Measurements from ENCODE around the gene CROCC2. TPM values are rescaled to one million over a fixed set of nuclear protein-coding genes. Genes with fewer than 3 reads are reported as not detected.

The CROCC2 gene
- total RNA-seq, 1 donor: not detected

GRCh38 chr2:240994171-240994896, 88.2 kb downstream of the CROCC2 start:
- no peak for DNase-seq (ENCODE audit: low read depth)
- TF ChIP-seq CTCF (IDR thresholded peaks at IDR 0.05; ENCODE audit: insufficient read depth, low read depth, low read length): no peak
- H3K4me3 ChIP-seq (ENCODE audit: low read depth, low read length): no peak overlapping the region

DNA sequence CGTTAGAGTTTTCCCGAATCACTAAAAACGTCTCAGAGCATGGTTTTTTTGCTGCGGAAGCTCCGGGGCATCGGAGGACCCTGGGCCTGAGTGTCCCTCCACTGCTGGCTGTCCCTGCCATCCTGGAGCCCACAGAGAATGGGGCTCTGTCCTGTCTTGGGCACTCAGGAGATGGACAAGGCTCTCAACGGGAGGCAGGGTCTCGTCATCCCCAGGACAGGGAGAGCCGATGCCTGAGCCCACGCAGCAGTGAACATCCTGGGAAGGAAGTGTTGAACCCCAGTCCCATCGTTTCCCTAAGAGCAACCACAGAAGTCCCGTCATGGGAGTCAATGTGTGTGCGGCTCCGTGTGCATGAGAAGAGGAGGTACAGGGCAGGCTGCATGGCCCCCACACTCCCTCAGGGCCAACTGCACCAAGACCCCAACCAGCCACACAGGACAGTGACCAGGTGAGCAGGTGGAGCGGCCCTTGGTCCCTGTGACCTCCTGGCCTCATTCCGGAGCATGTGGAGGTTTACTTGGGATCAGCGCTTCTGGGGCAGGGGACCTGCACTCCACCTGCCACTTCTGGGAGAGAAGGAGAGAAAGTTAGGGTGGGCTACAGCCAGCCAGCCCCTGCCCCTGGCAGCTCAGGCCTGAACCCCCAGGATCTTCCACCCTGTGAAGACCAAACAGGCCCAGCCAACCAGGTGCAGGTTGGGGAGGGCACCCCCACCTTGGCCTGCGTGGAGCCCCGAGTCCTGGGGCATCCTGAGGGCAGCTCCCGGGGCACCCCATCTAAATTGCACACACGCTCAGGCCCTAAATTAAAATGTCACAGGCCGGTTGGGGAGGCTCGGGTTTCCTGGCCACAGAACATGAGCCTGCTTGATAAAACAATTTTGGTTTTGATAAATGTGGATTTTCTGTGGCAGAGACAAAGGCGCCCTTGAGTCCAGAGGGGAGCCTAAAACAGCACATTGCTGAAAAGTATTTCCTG, 89.2 kb downstream of the CROCC2 start:
- no peak overlapping the region for H3K4me3 ChIP-seq (ENCODE audit: low read depth, low read length)
- no peak for TF ChIP-seq CTCF (IDR thresholded peaks at IDR 0.05; ENCODE audit: insufficient read depth, low read depth, low read length)
- no peak for DNase-seq (ENCODE audit: low read depth)

- no peak for TF ChIP-seq CTCF (IDR thresholded peaks at IDR 0.05; ENCODE audit: insufficient read depth, low read depth, low read length)
These were observed 90.2 kb downstream of the CROCC2 start for GRCh38 chr2:240996161-240996833.

GRCh38 chr2:240996834-240997140, 90.7 kb downstream of the CROCC2 start:
- TF ChIP-seq CTCF (IDR thresholded peaks at IDR 0.05; ENCODE audit: insufficient read depth, low read depth, low read length): no peak
- DNase-seq (ENCODE audit: low read depth): no peak
- H3K4me3 ChIP-seq (ENCODE audit: low read depth, low read length): no peak overlapping the region

More at GRCh38 chr2:240996161-240996833, 90.2 kb downstream of the CROCC2 start:
- no peak for DNase-seq (ENCODE audit: low read depth)
- no peak overlapping the region for H3K4me3 ChIP-seq (ENCODE audit: low read depth, low read length)

DNA sequence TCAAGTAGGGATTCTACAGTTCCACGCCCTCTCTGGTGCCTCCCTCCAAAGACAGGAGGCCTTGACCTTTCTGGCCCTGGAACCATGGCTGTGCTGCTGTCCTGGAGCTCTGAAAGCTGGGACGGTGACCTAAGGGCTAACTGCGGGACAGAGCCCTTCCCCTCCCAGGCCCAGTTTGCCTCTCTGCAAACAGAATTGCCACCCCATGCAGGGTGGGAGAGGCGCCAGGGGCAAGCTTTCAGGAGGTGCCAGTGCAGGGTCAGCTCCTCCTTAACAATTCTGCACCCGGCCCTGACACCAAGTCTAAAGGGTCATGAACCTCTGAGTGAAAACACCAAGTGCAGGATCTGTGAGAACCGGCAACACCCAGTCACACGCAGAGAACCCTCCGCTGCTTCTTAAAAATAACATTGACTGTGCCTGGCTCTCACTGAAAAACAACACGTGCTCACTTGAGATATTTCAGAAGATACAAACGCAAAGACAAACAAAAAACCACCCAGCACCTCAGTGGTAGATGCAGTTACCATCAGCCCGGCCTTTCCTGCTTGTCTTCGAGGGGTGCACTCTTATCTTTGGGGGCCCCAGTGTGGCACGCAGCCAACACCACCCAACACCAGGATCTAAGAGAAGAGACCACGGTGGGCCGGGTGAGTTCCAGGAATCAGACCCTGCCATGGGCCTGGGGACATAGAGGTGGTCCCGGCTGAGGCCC, 91.2 kb downstream of the CROCC2 start:
- H3K4me3 ChIP-seq (ENCODE audit: low read depth, low read length): no peak overlapping the region
- peak; percentile 68 for DNase-seq (ENCODE audit: low read depth)
- TF ChIP-seq CTCF (IDR thresholded peaks at IDR 0.05; ENCODE audit: insufficient read depth, low read depth, low read length): no peak
